NCI-H82 treated with DMSO at 0.1 percent for 48 hours (cell line): ENCODE measurements around the gene TAMM41.
"Not testable (repeated sequence)": the region's sequence is repeated elsewhere in the genome, so short reads cannot be mapped to it uniquely, and the experiment has no call there.

Experiments used
- DNase-seq: peaks from one replicate; lab custom pipeline; 2025; ENCODE audit not compliant: unreplicated experiment; lab: John Stamatoyannopoulos, UW

TAMM41 gene

DNA sequence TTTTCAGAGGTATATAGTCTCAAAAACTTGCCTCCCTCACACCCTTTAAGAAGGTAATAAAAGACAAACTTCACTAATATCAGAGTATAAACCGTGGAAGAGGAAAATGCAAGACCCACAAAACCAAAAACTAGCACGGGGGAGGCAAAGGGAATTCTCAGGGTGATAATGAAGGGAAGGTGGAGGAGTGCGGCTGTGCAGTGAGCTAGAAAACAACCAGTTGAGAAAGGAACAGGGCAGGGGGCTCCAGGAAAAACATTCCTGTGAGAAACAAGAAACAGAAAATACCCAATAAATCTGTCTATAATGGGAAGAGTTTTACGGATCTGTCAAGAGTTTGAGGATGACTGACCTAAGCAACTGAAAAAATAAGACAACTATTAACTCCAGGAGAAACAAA lies 31.6 kb downstream of the TAMM41 start:
- DNase-seq, result no peak

DNA sequence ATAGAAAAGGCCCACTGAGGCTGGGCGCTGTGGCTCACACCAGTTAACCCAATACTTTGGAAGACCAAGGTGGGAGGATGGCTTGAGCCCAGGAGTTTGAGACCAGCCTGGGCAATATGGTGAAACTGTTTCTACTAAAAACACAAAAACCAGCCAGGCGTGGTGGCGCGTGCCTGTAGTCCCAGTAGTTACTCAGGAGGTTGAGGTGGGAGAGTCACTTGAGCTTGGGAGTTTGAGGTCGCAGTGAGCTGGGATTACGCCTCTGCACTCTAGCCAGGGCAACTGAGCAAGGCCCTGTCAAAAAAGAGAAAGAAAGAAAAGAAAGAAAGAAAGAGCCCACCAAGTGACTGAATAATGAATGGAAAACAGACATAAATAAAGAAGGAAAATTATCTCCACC lies 32.0 kb downstream of the TAMM41 start:
- no peak for DNase-seq

DNA sequence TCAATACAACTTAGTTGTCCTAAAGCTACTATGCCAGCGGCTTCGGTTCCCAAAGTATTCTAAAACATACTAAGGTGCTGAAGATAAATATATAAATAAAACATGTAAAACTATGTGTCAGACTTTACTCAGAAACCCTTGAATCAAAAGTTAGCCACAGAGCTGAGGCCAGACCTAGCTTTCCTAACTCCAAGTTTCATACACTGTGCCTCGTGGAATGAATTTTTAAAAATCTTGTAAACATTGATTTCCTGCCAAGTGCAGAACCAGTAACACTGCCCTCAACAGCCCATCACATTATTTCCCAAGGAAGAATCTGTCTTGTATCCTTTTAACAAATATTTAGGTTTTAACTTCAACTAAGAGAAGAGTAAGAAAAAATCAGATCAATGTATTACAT lies 36.4 kb downstream of the TAMM41 start:
- DNase-seq, result no peak

DNA sequence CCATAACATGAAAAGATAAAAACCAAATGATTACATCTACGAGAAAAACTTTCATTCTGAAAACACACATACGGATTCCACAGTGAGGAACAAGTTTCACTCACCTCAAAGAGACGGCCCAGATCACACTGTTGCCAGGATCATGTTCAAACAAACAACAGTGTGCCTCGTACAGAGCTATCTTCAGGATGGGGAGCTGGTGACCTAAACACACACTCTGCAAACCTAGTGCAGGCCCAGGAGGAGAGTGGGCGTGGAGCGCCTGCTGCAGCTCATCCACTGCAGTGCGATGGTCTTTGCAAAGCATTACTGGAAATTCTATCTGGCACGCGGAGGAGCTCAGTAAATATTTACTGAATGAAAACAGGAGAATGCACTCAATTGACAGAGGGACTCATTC lies 38.5 kb downstream of the TAMM41 start:
- DNase-seq, result no peak

DNA sequence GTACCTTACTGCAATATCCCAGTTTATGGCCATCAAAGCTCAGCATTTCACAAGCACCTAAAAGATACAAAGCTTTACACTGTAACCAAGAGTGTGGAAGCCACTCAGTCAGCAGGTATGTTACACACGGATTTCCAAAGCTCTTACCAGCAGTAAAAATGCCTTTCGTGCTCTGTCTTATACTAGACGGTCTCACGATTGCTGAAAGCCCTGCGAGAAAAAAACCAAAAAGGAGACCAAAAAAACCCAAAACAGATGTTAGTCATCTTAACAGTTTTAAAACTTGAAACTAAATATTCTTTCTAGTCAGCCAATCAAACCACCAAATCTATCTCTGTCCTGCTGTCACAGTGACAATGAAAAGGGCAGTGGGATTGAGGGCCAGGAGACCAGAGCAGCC lies 39.0 kb downstream of the TAMM41 start:
- DNase-seq, result no peak

DNA sequence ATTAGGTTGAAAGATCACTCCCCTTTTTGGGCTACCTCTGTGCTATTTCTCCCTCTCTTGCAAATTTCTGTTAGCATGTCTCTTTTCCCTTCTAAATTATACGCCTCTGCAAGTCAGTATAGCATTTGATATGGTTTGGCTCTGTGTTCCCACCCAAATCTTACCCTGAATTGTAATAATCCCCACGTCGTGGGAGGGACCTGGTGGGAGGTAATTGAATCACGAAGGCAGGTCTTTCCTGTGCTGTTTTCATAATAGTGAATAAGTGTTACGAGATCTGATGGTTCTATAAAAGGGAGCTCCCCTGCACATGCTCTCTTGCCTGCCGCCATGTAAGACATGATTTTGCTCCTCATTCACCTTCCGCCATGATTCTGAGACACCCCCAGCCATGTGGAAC lies 41.0 kb downstream of the TAMM41 start:
- DNase-seq, result no peak

DNA sequence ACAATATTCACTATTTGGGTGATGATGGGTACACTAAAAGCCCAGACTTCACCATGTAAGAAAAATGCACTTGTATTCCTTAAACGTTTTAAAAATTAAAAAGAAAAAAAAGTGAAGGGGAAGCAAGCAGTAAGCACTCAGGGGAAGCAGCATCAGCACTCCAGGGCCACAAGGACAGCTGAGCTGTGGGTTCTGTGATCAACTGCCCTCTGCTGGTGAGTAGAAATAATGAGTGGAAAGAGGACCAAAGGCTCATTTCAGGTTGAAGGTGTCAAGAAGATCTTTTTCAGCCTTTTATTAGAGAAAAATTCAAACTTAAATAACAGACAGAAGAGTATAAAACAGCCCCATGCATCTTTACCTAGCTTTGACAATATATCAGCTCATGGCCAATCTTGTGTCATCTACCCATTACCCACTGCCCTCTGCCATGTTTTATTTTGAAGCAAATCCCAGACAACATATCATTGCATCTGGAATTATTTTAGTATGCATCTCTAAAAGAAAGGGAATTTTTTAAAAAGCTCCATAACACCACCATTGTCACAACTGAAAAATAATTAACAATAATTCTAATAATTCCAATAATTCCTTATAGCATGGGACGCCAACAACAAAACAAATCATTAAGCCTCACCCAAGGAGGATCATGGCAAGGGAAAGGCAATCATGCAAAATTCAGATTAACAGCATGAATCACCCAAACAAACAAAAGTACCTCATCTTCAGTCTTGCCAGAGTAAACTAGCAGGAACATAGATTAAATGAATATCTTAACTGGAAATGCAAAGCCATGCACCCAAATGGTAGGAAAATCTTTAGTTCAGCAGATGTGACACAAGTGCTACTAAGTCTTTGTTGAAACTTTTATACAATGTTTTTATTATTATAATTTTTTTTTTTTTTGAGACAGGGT lies 42.5 kb downstream of the TAMM41 start:
- DNase-seq, result peak; percentile 8

DNA sequence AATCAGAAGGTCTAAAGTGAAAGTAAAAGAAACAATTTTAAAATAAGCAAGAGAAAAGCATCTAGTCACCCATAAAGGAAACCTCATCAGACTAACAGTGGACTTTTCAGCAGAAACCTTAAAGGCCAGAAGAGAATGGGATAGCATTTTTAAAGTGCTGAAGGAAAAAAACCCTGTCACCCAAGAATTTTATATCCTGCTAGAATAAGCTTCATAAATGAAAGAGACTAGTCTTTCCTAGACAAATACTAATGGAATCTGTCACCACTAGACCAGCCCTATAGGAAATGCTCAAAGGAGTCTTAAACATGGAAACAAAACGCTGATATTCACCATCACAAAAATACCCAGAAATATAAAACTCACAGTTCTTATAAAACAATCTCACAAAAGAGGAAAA lies 46.9 kb downstream of the TAMM41 start:
- no peak for DNase-seq

DNA sequence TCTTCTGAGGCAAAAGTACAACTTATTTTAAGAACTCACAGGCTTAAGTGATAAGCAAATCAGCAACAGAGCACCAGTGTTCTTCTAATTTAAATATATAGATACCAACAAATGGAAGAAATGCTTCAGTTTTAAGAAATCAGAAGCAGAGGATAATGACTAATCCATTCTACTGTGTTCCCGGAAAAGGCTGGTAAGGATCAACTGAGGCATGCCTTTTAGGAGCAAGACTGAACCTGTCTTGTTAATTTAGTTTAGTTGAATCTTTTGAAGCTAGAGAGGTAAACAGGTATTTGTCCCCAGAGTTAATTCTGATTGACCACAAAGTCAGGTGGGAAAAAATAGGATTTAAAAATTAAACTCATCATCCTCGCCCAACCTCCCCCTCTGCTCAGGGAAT lies 51.8 kb downstream of the TAMM41 start:
- no peak for DNase-seq

DNA sequence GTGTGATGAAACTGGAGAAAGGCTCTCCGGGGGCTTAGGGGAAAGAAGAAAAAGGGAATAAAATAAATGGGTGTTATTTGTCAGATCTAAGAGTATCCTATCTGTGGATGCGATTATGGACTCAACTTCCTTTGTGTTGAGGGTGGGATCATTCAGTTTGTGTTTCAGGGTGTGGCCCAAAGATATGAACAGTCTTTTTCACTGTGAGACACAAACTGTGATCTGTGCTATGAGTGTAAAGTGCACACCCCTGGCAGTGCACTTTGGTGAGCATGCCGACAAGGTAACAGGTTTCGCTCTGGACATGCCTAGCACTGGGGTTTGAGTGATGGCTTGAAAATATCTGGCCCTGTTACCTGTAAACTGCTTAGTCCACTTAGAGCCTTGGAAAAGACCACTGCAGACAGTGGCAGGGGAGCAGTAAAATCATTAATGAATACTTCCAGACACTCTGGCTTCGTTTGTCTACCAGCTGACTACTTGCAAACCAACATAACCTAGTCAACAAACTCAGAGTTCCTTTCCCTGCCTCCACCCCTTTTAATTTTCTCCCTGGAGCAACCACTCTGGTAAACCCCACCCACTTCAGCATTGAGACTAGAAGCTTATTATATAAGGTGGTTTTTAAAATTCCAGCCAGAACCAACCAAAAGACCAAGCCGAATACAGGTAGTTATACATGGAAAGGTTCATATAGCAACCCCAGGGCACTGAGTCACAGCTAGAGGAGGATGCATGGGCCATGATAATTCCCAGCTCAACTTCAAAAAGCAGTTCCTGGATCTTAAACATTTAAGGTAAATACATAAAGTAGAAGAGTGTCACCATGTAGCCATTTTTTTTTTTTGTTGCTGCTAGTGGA lies 55.1 kb downstream of the TAMM41 start:
- DNase-seq, result no peak

DNA sequence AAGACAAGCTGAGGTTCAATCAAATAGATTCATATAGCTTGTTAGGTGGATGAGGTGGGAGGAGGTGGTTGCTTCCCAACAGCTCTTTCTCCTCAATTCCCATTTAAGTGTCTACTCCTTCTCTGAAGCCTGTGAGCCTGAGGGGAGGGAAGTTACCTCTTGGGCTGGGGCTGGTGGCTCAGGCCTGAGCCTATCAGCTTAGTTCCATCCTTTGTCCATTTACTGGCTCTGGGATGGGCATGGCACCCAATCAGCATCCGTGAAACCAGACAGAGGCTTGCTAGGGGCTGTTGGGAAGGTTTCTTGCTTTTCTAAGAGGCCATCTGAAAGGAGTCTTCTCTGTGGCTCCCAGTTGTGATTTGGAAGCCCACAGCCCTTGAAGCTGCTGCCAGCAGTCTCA lies 57.3 kb downstream of the TAMM41 start:
- no peak for DNase-seq

DNA sequence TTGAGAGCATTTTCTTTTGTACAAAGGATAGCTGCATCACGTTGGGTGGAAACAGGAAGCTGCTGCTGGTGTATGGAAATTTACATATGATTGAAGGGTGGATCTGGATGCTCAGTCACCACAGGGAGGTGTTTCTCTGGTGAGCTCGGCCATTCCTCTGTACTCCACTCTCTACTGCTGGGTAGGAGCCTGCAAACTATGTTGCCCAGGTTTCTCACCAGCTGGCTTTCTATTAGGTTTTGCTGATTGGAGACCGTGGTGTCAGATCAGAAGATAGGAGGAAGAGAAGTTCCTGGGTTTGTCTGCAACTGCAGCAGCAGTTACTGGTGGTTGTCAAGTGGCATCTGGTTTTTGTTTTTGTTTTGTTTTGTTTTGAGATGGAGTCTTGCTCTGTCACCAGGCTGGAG lies 61.7 kb downstream of the TAMM41 start:
- no peak for DNase-seq

DNA sequence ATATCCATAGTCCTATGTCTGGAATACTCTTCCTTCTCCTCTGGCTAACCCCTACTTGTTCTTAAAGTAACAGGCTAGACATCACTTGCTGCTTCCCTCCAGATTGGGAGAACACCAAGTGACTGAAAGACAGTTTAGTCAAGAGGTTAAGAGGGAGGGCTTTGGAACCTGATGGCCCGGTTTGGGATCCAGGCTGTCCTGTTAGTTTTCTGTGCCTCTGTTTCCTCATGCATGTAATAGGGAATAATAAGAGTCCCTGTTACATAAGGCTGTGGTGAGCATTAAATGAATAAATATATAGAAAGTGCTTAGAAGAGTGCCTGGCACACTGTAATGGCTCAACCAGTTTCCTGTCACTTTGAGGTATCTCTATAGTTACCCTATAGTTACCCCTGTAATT lies 66.3 kb downstream of the TAMM41 start:
- no peak for DNase-seq

DNA sequence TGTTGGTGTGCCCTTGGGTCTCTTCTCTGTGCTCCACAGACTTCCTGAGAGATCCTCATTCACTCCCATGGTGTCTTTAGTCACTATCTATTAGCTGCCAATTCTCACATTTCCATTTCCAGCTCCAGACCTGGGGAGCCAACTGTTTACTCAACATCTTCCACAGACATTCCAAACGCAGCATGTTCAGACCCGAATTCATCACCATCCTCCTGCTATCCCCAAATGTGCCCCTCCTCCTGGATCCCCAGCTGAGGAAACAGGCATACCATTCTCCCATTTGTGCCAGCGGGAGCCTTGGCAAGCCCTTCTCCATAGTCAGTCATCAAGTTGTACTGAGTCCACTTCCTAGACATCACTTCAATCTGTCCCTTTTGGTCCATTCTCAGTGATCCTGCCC lies 67.1 kb downstream of the TAMM41 start:
- no peak for DNase-seq

DNA sequence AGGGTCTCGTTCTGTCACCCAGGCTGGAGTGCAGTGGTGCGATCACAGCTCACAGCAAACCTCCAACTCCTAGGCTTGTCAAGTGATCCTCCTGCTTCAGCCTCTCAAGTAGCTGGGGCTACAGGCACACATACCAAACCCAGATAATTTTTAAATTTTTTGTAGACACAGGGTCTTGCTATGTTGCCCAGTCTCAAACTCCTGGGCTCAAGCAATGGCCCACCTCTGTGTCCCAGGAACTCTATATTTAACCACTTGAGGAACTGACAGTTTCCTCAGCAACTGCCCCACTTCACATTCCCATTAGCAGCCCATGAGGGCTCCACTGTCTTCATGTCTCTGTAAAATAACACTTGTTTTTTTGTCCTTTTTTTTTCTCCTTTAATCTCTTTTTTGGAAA lies 68.4 kb downstream of the TAMM41 start:
- no peak for DNase-seq

DNA sequence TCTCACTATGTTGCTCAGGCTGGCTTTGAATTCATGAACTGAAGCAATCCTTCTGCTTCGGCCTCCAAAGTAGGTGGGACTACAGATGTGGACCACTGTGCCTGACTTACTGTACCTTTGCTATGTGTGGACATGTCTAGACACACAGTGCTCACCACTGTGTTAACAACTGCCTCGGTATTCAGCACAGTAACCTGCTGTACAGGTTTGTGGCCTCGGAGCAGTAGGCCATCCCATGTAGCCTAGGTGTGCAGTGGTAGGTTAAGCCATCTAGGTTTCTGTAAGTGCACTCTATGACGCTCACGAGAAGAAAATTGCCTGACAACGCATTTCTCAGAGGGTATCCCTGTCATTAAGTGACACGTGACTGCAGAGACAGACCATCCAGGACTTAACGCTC lies 70.3 kb downstream of the TAMM41 start:
- no peak for DNase-seq

DNA sequence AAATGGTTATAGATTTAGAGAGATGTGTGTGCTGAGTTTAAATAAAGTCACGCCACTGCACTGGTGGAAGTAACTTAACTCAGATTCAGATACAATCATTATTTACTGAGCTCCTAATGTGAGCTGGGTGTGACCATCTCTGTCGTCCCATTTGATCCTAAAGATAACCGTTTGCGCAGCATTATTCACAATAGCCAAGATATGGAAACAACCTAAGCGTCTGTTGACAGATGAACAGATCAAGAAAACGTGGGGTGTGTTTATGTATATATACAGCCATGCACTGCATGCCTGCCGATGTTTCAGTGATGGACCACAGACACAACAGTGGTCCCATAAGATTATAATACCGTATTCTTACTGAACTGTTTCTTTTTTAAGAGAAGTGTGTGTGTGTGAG lies 71.2 kb downstream of the TAMM41 start:
- DNase-seq, result no peak

DNA sequence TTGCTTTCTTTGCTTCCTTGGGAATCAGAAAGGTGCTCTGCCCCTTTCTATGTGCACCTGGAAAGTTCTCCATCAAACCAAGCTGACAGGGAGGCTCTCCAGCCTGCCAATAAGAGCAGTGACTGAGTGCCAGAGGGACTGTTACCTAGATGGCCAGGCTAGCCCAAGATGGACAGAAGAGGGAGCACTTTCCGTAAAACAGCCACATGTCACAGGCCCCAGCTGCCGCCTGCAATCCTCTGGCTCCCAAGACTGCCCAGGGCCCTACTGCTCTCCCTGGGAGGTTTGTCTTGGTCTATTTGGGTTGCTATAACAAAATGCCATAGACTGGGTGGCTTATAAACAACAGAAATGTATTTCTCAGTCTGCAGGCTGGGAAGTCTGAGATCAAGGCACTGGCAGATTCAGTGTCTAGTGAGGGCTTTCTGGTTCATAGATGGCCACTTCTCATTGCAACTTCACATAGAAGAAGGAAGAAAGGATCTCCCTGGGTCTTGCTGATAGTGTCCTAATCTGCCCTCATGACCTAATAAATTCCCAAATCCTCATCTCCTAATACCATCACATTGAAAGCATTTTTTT lies 72.3 kb downstream of the TAMM41 start:
- DNase-seq, result peak; percentile 70

DNA sequence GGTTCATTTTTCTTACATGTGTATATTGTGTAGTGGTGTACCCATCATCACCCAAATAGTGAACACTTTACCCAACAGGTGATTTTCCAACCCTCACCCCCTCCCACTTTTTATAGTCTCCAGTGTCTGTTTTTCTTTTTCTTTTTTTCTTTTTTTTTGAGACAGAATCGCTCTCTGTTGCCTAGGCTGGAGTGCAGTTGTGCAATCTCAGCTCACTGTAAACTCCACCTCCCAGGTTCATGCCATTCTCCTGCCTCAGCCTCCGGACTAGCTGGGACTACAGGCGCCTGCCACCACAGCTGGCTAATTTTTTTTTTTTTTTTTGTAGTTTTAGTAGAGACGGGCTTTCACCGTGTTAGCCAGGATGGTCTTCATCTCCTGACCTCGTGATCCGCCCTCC lies 74.8 kb downstream of the TAMM41 start:
- not testable (repeated sequence) for DNase-seq

DNA sequence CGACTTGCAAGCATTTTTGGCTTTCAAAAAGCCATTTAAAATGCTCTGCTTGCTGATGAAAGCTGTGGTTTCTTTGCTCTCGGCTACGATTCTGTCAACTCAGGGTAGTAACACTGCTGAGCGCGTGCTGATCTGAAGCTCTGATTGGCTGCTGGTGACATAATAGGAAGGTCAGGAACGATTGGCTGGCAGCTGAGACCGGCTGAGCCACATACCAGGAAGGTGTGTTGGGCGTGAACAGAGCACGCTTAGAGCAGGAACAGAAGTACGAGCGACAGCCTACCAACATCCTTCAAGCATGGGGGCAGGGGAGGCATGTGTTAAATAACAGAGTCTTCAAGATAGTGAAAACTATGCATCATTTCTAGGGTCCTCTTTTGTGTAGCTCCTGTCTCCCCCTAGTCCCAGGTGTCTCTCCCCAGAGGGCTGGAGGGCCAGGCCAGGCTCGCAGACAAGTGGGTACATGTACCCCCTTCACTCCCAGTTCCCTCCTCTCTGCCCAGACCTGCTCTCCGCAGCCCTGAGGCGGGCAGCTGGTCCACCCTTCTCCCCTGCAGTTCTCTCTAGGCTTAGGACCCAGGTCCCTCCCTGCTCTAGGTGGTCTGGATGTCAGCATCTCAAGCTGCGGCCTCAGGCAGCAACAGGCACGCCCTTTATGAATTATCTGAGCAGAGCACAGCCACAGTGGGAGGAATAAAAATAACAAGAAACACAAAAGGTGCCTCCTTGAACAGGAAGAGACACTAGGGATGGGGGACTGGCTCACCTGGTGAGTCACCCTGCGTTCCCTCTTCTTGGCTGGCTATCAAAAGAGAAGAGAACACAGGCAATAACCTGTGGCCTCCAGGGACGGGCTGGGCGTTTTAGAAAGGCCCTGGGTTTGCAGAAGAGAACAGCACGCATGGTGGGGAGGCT lies 76.0 kb downstream of the TAMM41 start:
- DNase-seq, result no peak
